ENCODE data around the gene VENTX. TPM values are rescaled to one million over a fixed set of nuclear protein-coding genes. Genes with fewer than 3 reads are reported as not detected.

Gene VENTX
- total RNA-seq, 1 donor from 2014 or later: not detected

DNA sequence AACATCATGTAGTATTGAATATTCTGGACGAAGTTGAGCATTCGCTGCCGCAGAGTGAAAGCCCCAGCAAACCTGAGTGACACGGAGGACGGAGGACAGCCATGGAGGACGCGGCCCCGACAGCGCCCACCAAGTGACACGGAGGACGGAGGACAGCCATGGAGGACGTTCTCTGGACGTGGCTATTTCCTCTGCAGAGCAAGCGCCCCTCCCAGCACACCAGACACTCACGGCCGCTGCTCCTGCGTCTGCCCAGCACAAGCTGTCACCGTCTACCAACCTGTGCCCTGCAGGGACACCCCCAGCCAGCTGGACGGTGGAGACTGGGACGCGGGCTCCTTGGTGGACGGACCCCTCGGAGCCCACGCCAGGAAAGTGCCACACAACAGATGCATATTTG is 46.3 kb downstream of the VENTX start:
- no peak overlapping the region for H3K27ac ChIP-seq (ENCODE audit: low read depth, low read length)
- H3K36me3 ChIP-seq (ENCODE audit: control insufficient read depth in 3 of 3, insufficient read depth in 3 of 3, low read length in 3 of 3): peaks cover 82 to 88% (median 83%) of the 10 kb centered on the region in 3 donors
- H3K27me3 ChIP-seq (ENCODE audit: control insufficient read depth in 3 of 3, insufficient read depth in 3 of 3, low read length in 3 of 3): no peaks in the 10 kb centered on the region

GRCh38 chr10:133285217-133285616 is 47.6 kb downstream of the VENTX start:
- no peak overlapping the region for H3K27ac ChIP-seq (ENCODE audit: low read depth, low read length)
- H3K4me1 ChIP-seq (ENCODE audit: control insufficient read depth in 3 of 3, insufficient read depth in 3 of 3, low read length in 3 of 3): peaks cover 0 to 3% (median 0%) of the 10 kb centered on the region in 3 donors
- H3K27me3 ChIP-seq (ENCODE audit: control insufficient read depth in 3 of 3, insufficient read depth in 3 of 3, low read length in 3 of 3): no peaks in the 10 kb centered on the region
- no peak overlapping the region for H3K9ac ChIP-seq (ENCODE audit: low read depth in 1 of 3, low read length in 3 of 3)
- no peak overlapping the region for H3K4me3 ChIP-seq (ENCODE audit: low read length in 3 of 3)
- H3K9me3 ChIP-seq (ENCODE audit: control insufficient read depth in 3 of 3, low read length in 3 of 3): no peaks in the 10 kb centered on the region
- H3K36me3 ChIP-seq (ENCODE audit: control insufficient read depth in 3 of 3, insufficient read depth in 3 of 3, low read length in 3 of 3): peaks cover 80 to 86% (median 82%) of the 10 kb centered on the region in 3 donors

More for the DNA sequence above, 46.3 kb downstream of the VENTX start:
- peaks cover 0 to 7% (median 0%) of the 10 kb centered on the region in 3 donors for H3K4me1 ChIP-seq (ENCODE audit: control insufficient read depth in 3 of 3, insufficient read depth in 3 of 3, low read length in 3 of 3)
- no peak overlapping the region for H3K4me3 ChIP-seq (ENCODE audit: low read length in 3 of 3)
- H3K9me3 ChIP-seq (ENCODE audit: control insufficient read depth in 3 of 3, low read length in 3 of 3): no peaks in the 10 kb centered on the region
- no peak overlapping the region for H3K9ac ChIP-seq (ENCODE audit: low read depth in 1 of 3, low read length in 3 of 3)

GRCh38 chr10:133286366-133286765 is 48.7 kb downstream of the VENTX start:
- H3K27ac ChIP-seq (ENCODE audit: low read depth, low read length): no peak overlapping the region
- peaks cover 82 to 83% (median 83%) of the 10 kb centered on the region in 3 donors for H3K36me3 ChIP-seq (ENCODE audit: control insufficient read depth in 3 of 3, insufficient read depth in 3 of 3, low read length in 3 of 3)
- no peaks in the 10 kb centered on the region for H3K27me3 ChIP-seq (ENCODE audit: control insufficient read depth in 3 of 3, insufficient read depth in 3 of 3, low read length in 3 of 3)
- no peak overlapping the region for H3K9ac ChIP-seq (ENCODE audit: low read depth in 1 of 3, low read length in 3 of 3)
- no peak overlapping the region for H3K4me3 ChIP-seq (ENCODE audit: low read length in 3 of 3)
- H3K9me3 ChIP-seq (ENCODE audit: control insufficient read depth in 3 of 3, low read length in 3 of 3): no peaks in the 10 kb centered on the region
- no peaks in the 10 kb centered on the region for H3K4me1 ChIP-seq (ENCODE audit: control insufficient read depth in 3 of 3, insufficient read depth in 3 of 3, low read length in 3 of 3)

DNA sequence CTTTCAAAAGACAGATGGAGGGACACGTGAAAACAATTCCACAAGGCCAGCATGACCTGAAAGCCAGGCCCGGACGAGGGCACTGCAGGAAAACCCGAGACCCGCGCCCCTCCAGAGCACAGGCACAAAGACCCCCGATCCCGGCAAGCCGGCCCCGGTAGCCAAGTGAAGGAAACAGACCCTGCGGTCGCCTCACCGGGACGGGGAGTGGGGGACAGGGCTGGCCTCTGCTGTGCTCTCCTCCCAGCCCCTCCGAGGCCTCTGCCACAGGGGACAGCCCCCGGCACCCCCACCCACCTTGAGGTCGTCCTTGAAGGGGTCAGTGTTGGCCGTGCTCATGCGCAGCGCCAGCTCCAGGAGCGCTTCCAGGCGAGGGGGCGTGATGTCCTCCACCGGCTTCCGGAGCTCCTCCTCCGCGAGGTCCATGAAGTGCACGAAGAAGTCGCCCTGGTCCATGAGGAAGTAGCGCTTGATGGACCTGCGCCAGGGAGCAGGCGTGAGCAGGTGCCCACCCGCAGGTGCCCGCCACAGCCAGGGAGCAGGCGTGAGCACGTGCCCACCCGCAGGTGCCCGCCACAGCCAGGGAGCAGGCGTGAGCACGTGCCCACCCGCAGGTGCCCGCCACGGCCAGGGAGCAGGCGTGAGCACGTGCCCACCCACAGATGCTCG is 50.3 kb downstream of the VENTX start:
- no peaks in the 10 kb centered on the region for H3K27me3 ChIP-seq (ENCODE audit: control insufficient read depth in 3 of 3, insufficient read depth in 3 of 3, low read length in 3 of 3)
- no peaks in the 10 kb centered on the region for H3K9me3 ChIP-seq (ENCODE audit: control insufficient read depth in 3 of 3, low read length in 3 of 3)
- no peak overlapping the region for H3K9ac ChIP-seq (ENCODE audit: low read depth in 1 of 3, low read length in 3 of 3)
- no peaks in the 10 kb centered on the region for H3K4me1 ChIP-seq (ENCODE audit: control insufficient read depth in 3 of 3, insufficient read depth in 3 of 3, low read length in 3 of 3)
- H3K4me3 ChIP-seq (ENCODE audit: low read length in 3 of 3): no peak overlapping the region
- peaks cover 73 to 76% (median 75%) of the 10 kb centered on the region in 3 donors for H3K36me3 ChIP-seq (ENCODE audit: control insufficient read depth in 3 of 3, insufficient read depth in 3 of 3, low read length in 3 of 3)
- no peak overlapping the region for H3K27ac ChIP-seq (ENCODE audit: low read depth, low read length)

DNA sequence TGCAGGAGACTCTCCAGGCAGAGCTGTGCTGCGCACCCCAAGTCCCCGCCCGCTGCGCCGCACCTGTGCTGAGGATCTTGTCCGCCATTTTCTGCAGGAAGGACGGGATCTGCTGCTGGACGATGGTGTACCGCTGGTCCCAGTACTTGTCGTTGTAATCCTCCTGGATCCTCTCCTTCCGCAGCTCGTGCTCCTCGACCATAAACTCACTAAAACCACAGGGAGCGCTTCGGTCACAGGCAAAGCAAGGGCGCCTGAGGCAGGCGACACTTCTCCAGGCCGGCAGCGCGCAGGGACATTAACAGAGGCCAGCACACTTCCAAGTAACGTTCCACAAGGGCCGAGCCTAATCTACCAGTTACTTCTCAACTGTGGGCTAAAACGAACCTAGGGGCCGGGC is 52.1 kb downstream of the VENTX start:
- Histone ChIP-seq H3K4me3 (ENCODE audit: low read length in 3 of 3) (no peak overlapping the region), H3K9me3 (ENCODE audit: control insufficient read depth in 3 of 3, low read length in 3 of 3) (no peaks in the 10 kb centered on the region), H3K27ac (ENCODE audit: low read depth, low read length) (no peak overlapping the region), H3K36me3 (ENCODE audit: control insufficient read depth in 3 of 3, insufficient read depth in 3 of 3, low read length in 3 of 3) (peaks cover 71 to 77% (median 71%) of the 10 kb centered on the region in 3 donors), H3K4me1 (ENCODE audit: control insufficient read depth in 3 of 3, insufficient read depth in 3 of 3, low read length in 3 of 3) (no peaks in the 10 kb centered on the region), H3K9ac (ENCODE audit: low read depth in 1 of 3, low read length in 3 of 3) (no peak overlapping the region), H3K27me3 (ENCODE audit: control insufficient read depth in 3 of 3, insufficient read depth in 3 of 3, low read length in 3 of 3) (no peaks in the 10 kb centered on the region)

Other genes starting within 250 kb of the VENTX start
- under 0.01 TPM for gene ADGRA1, start 149.9 kb upstream of the VENTX start, total RNA-seq
- 0.52 TPM for gene KNDC1, start 77.6 kb upstream of the VENTX start, total RNA-seq
- not detected for gene UTF1, start 7.6 kb upstream of the VENTX start, total RNA-seq
- 2.6 TPM for gene ADAM8, start 39.0 kb downstream of the VENTX start, total RNA-seq
- 39.7 TPM for gene TUBGCP2, start 71.0 kb downstream of the VENTX start, total RNA-seq
- 30.3 TPM for gene ZNF511, start 71.1 kb downstream of the VENTX start, total RNA-seq
- not detected for gene CALY, start 99.0 kb downstream of the VENTX start, total RNA-seq
- gene PRAP1, start 109.5 kb downstream of the VENTX start, total RNA-seq: not detected
- gene FUOM, start 120.2 kb downstream of the VENTX start, total RNA-seq: 9.4 TPM
- 76.7 TPM for gene ECHS1, start 135.5 kb downstream of the VENTX start, total RNA-seq
- 7.3 TPM for gene PAOX, start 141.4 kb downstream of the VENTX start, total RNA-seq
- 21.9 TPM for gene MTG1, start 156.3 kb downstream of the VENTX start, total RNA-seq
- 0.52 TPM for gene SPRN, start 186.8 kb downstream of the VENTX start, total RNA-seq
- gene SCART1, start 216.1 kb downstream of the VENTX start, total RNA-seq: 1.6 TPM

Data from skeletal muscle tissue (tissue), 4 donors.